SJSA1 (cell line): ENCODE data around the gene CDRT4. TPM values are rescaled to one million over a fixed set of nuclear protein-coding genes. Genes with fewer than 3 reads are reported as not detected.
A peak's percentile ranks its signal among the peaks of the same experiment; 100 is the strongest.

Source experiments
- DNase-seq, 2 experiments: peaks; one replicate each; pipeline ENCODE4 v3.0.0-alpha.2; 2015 to 2020; ENCODE audit warnings: low spot score in 2 of 2, low read depth in 1 of 2
- H3K27ac ChIP-seq: fragments of 250-450 bp; sonication (Bioruptor Pico); 2 replicates; pipeline ENCODE4 v1.5.1; 2020; ENCODE audit warnings: mild to moderate bottlenecking, moderate library complexity
- H3K27me3 ChIP-seq: fragments of 250-450 bp; sonication (Bioruptor Pico); replicated peaks from 2 replicates; pipeline ENCODE4 v1.5.1; 2020; ENCODE audit warnings: mild to moderate bottlenecking, moderate library complexity
- H3K36me3 ChIP-seq: fragments of 250-450 bp; sonication (Bioruptor Pico); 2 replicates; pipeline ENCODE4 v1.5.1; 2020; ENCODE audit warnings: mild to moderate bottlenecking
- H3K4me1 ChIP-seq: fragments of 250-450 bp; sonication (Bioruptor Pico); replicated peaks from 2 replicates; pipeline ENCODE4 v1.6.1; 2021; ENCODE audit warnings: mild to moderate bottlenecking
- H3K4me3 ChIP-seq: fragments of 250-450 bp; sonication (Bioruptor Pico); 2 replicates; pipeline ENCODE4 v1.5.1; 2020; ENCODE audit warnings: mild to moderate bottlenecking
- H3K9me3 ChIP-seq: fragments of 250-450 bp; sonication (Bioruptor Pico); replicated peaks from 2 replicates; pipeline ENCODE4 v1.5.1; 2020; ENCODE audit warnings: mild to moderate bottlenecking
- total RNA-seq: library from RNA; depleted of rRNA; stranded (reverse); fragments of >200 nt; shearing (Covaris generic); gene quantifications from 2 replicates; pipeline ENCODE4 v1.2.3, GENCODE V29; 2014

CDRT4 gene
- total RNA-seq, 1 experiment from 2014 or later, result 0.24 TPM

DNA sequence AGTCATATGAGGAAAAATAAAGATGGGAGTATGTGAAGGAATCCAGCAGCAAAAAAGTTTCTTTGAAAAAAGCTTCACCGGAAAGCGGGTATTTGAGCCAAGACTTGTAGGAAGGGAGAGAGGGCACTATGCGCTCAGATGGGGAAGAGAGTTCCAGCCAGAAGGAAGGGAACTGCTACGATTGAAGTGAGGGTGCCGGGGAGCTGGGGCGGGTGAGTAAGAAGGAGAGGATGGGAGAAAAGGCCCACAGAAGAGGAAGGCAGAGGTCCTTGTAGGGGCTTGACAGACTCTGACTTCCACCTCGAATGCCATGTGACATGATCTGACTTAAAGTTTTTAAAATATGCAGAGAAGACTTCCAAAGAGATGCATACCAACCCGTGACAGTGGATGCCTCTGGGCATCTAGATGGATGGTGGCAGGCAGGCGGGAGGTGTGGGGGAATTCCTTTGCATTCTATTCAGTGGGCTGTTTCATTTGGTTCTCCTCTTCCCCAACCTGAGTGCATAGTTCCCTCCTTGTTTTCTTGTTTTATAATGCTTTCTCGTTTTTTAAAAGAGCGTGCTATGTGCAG, 44.9 kb downstream of the CDRT4 start:
- DNase-seq, result no peak
- Histone ChIP-seq H3K27me3 (no peaks in the 10 kb centered on the region), H3K27ac (no peak overlapping the region), H3K9me3 (no peaks in the 10 kb centered on the region), H3K4me1 (no peaks in the 10 kb centered on the region; the same call in 1 of the 2 replicates), H3K36me3 (no peaks in the 10 kb centered on the region), H3K4me3 (no peak overlapping the region)

DNA sequence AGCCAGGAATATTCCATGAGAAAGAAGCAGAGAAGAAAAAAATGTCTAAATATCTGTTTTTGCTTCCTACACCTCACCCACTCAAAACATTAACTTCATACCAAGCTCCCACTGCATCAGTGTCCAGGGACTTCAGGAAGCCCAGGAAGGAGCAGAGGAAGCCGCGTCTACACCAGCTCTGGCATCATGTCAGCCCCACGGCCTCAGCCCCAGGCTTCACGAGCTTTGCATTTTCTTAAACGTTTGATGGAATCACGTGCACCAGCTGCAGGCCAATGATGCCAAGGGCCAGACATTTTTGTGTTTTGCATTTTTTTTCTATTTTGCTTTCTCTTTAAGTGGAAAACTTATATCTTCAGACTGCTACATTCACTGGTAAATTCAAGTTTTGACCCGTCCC, 48.6 kb downstream of the CDRT4 start:
- no peak for DNase-seq
- Histone ChIP-seq H3K4me1 (no peaks in the 10 kb centered on the region; the same call in 1 of the 2 replicates), H3K9me3 (no peaks in the 10 kb centered on the region)

DNA sequence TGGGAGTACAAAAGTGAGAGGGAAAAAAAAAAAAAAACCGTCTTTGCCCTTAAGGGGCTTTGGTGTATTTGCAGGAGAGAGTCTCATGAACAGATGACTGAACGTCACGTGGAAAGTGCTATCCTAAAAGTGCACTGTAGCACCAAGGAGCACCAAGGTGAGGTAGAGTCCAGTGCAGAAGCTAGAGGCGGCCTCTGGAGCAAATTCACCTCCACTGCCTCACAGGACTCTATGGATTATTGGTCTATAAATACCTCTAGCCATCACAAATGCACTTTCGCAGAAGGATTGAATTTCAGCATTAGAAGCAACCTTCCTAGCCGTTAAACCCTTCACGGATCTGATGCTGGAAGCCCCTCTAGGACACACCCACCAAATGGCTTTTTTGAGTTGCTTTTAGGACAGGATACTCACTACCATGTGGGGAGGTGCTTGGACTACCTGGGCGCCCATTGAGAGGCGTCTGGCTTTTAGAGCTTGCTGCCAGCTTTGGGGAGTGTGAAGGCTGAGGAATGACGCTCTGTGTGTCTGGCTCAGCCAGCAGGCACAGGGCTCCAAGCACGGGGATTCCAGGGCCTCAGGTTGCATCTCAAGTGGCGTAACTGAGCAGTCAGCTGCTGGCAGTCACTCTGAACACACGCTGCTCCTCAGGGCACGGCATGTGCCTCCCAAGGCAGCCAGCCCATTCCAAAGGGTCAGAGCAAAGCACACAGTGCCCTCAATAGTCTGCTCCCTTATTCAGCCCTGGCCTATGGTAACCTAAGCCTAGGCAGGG, 52.7 kb downstream of the CDRT4 start:
- Histone ChIP-seq H3K9me3 (no peaks in the 10 kb centered on the region), H3K4me3 (no peak overlapping the region), H3K4me1 (peaks cover 17% of the 10 kb centered on the region), H3K36me3 (no peaks in the 10 kb centered on the region), H3K27ac (no peak overlapping the region), H3K27me3 (no peaks in the 10 kb centered on the region)
- no peak for DNase-seq

More for the DNA sequence above, 48.6 kb downstream of the CDRT4 start:
- Histone ChIP-seq H3K4me3 (no peak overlapping the region), H3K27me3 (no peaks in the 10 kb centered on the region), H3K27ac (no peak overlapping the region), H3K36me3 (no peaks in the 10 kb centered on the region)

DNA sequence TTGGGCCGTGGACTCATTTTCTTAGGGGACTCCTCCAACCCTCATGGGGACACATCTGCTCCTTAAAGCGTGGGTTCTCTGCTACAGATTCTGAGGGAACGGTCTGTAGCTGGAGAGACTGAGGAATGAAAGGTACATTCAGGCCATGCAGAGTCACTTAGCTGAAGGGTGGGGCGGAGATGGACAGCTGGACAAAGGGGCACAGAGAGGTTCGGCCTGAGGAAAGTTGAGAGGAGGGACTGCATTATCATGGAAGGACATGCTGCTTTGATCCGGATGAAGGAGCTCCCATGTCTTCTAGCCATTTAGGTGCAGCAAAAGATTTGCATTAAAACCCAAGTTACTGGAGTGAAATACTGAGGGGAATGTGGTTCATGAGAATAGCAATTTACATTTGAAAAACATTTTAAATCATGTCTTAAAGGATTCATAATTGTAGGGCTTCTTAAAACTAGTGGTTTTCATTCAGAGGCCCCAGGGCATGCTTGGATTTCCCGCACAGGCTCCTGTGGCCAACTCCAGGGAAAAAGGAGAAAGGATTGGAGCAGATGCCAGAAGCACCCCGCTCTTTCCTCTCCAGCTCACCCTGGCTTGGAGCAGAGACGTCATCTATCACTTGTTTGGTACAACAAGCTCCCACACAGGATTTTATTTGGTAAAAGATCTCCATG, 54.2 kb downstream of the CDRT4 start:
- Histone ChIP-seq H3K4me1 (peaks cover 31% of the 10 kb centered on the region), H3K4me3 (no peak overlapping the region), H3K9me3 (no peaks in the 10 kb centered on the region), H3K27ac (no peak overlapping the region), H3K27me3 (no peaks in the 10 kb centered on the region), H3K36me3 (no peaks in the 10 kb centered on the region)
- DNase-seq, result no peak

DNA sequence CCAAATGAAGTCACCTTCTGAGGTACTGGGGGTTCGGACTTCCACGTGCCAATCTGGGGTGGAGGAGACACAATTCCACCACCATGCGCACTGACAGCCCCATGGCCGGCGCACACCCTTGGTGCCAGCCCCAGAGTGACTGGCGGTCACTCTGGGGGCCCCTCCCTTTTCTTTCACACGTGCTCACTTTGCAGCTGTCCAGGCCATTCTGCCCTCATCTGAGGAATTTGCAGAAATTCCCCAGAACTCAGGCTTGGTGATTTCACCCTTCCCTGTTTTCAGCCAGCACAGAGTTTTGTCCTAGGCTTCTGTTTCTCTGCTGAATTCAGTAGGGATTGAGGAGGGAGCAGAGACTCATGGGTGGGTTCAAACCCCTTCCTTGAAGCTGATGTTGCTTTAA, 54.8 kb downstream of the CDRT4 start:
- DNase-seq, result no peak
- H3K27ac ChIP-seq, result no peak overlapping the region

DNA sequence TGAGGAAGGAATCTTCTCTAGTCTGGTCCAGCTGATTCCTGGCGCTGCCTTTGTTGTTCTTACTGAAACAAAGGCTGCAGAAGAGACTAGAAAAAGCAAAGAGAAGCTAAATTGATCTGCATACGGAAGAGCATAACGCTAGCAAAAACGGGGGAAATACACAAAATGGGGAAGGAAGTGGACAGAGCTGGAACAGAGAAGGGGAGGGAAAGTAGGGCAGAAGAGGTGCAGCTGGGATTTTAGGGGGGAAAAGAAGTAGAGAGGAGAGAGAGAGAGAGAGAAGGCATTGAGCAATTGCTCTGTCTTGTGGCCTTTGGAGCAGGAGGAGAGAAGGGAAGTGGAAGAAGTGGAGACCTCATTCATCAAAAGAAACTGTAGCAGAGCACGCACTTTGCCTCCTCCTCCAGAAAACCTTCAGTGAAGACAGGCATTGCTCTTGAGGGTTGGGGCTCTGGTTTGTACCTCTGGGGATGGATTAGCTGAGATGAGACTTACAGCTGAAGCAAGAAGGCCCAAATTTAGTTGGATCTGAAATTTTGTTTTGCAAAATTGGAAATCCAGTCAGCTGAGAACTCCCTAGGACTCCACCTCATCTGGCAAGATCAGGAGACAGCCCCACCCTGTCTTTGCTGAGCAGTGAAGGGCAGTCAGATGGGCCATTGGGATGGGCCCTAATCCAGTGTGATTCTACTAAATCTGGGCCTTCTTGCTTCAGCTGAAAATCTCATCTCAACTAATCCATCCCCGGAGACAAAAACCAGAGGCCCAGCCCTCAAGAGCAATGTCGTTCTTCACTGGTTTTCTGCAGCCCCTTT, 55.8 kb downstream of the CDRT4 start:
- Histone ChIP-seq H3K27me3 (no peaks in the 10 kb centered on the region), H3K27ac (peak overlapping the region; percentile 95; the same call in 1 of the 2 replicates), H3K36me3 (no peaks in the 10 kb centered on the region), H3K4me1 (peaks cover 45% of the 10 kb centered on the region), H3K4me3 (no peak overlapping the region), H3K9me3 (no peaks in the 10 kb centered on the region)
- no peak for DNase-seq

More for the DNA sequence above, 54.8 kb downstream of the CDRT4 start:
- H3K4me1 ChIP-seq, result peaks cover 35% of the 10 kb centered on the region
- H3K36me3 ChIP-seq, result no peaks in the 10 kb centered on the region
- H3K4me3 ChIP-seq, result no peak overlapping the region
- H3K9me3 ChIP-seq, result no peaks in the 10 kb centered on the region
- H3K27me3 ChIP-seq, result no peaks in the 10 kb centered on the region

DNA sequence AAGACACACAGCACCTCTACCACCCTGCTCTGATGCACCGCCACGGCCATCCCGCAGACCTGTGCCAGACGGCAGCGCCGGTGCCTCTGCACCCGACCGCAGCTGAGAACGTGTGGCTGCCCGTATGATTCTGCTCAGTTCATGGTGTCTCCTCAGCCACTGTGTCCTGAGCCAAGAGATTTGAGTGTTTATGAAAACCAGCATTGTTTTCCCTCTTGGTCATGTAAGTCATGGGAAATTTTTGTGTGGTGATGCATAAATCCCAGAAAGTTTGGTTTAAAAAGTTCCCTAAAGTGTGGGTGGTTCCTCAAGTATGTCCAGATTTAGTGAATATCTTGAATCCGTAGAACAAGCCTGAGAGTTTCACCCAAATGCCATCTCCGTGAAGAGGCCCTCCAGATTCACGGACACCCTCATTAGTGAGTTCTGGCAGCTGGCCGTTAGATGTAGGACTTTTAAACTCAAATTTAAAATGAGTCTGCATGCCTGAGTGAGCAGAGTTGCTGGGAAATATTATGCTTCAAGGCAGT, 57.6 kb downstream of the CDRT4 start:
- DNase-seq, result peak; percentile 89 to 94
- Histone ChIP-seq H3K27ac (peak overlapping the region; percentile 95), H3K36me3 (no peaks in the 10 kb centered on the region), H3K27me3 (no peaks in the 10 kb centered on the region), H3K4me3 (peak overlapping the region; percentile 22), H3K9me3 (no peaks in the 10 kb centered on the region), H3K4me1 (peaks cover 63% of the 10 kb centered on the region)

DNA sequence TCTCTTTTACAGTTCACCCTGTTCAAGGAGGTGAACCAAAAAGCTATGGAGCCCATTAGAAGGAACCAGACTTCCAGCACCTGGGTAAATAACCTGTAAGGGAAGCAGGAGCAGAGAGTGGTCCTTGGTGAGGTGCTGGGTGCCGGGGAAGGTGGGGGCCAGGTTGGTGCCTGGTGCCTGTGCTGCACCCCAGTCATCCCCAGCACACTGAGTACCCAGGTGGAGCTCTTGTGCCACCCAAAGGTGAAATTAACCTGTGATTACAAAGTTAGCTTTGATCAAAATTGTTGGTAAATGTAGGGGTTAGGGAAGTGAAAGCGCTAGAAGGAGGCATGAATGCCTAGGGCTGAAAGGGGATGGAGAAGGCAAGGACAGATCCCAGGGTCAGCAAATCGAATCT, 58.6 kb downstream of the CDRT4 start:
- no peaks in the 10 kb centered on the region for H3K36me3 ChIP-seq
- H3K4me1 ChIP-seq, result peaks cover 73% of the 10 kb centered on the region
- H3K4me3 ChIP-seq, result no peak overlapping the region
- peak overlapping the region; percentile 95 for H3K27ac ChIP-seq
- no peaks in the 10 kb centered on the region for H3K9me3 ChIP-seq
- DNase-seq, result no peak
- H3K27me3 ChIP-seq, result no peaks in the 10 kb centered on the region

DNA sequence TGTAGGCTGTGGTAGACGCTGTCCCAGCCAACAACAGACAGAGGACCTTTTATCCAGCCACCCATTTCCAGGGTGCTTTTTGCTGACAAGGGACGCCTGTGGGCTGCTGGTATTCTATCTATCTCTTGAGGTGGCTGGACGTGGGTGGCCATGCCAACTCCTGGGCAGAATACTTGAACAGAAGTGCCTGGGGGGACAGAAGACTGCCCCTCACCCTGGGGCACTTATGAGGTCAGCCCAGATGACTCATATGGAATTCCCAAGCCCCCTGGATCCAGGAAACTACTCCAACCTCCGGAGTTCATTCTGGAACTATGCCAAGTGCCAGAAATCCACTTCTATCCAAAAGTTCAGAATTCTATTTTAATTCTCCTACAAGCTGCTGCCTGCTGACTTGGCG, 61.3 kb downstream of the CDRT4 start:
- peak; percentile 91 to 94 for DNase-seq
- Histone ChIP-seq H3K27ac (peak overlapping the region; percentile 66), H3K9me3 (no peaks in the 10 kb centered on the region), H3K27me3 (no peaks in the 10 kb centered on the region), H3K4me1 (peaks cover 73% of the 10 kb centered on the region), H3K36me3 (no peaks in the 10 kb centered on the region), H3K4me3 (no peak overlapping the region)

DNA sequence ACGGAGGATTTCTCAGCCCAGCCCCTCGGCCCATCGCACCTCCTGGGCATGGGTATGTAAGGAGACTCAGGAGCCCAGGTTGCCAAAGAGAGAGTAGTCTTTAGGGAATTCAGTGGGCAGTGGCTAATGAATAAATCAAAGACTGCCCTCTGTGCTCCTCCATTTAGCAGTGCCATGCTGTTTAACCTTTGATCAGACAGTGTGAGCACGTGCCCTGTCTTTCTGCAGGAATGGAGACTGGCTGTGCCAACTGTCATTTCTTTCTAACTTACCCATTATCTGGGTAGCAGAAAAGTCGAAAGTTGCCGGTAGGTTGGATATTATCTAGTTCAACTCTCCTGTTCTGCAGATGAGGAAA, 62.4 kb downstream of the CDRT4 start:
- Histone ChIP-seq H3K27ac (no peak overlapping the region), H3K9me3 (no peaks in the 10 kb centered on the region), H3K4me3 (no peak overlapping the region), H3K4me1 (peaks cover 65% of the 10 kb centered on the region), H3K36me3 (no peaks in the 10 kb centered on the region), H3K27me3 (no peaks in the 10 kb centered on the region)
- DNase-seq, result no peak

DNA sequence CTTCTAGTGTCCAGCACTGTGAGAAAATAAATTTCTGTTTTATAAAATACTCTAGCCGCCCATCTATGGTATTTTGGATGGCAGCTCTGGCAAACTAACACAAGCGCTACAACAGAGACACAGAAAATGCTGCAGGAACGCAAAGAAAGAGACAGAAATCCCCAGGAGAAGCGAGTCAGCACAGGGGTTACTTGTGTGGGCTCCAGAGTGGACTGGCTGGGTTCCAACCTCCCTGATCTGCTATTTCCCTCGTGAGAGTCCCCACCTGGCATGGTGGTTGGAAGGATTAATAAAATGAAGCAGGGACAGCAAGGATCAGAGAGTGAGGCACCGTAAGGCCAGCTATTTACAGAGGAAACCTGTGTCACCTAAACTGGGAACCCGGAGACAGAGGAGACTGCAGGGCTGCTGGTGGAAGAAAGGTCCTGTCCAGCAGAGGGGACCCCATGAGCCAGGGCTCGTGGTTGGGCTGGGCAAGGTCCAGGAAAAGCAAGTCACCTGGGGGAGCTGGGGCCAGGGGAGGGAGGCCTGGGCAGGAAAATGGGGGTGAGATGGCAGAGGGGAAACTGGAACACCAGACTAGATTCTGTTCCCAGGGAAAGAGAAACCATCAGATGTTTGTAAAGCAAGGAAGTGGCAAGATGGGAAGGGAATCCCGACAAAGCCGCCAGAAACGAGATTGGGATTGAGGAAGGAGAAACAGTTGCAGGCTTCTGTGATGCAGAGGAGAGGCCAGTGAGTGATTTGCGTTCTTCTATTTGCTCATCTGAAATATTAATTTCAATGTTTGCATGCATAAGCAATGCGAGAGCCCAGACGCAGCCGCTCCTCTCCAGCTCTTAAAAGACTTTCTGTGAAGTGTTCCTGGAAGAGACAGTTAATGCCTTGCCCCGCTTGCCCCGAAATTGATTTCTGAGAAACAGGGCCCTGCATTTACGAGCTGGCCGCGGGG, 63.0 kb downstream of the CDRT4 start:
- Histone ChIP-seq H3K4me1 (peaks cover 64% of the 10 kb centered on the region), H3K27ac (peak overlapping the region; percentile 52), H3K4me3 (no peak overlapping the region), H3K36me3 (no peaks in the 10 kb centered on the region), H3K9me3 (no peaks in the 10 kb centered on the region), H3K27me3 (no peaks in the 10 kb centered on the region)
- peak in 1 of 2 experiments; percentile 25 for DNase-seq

DNA sequence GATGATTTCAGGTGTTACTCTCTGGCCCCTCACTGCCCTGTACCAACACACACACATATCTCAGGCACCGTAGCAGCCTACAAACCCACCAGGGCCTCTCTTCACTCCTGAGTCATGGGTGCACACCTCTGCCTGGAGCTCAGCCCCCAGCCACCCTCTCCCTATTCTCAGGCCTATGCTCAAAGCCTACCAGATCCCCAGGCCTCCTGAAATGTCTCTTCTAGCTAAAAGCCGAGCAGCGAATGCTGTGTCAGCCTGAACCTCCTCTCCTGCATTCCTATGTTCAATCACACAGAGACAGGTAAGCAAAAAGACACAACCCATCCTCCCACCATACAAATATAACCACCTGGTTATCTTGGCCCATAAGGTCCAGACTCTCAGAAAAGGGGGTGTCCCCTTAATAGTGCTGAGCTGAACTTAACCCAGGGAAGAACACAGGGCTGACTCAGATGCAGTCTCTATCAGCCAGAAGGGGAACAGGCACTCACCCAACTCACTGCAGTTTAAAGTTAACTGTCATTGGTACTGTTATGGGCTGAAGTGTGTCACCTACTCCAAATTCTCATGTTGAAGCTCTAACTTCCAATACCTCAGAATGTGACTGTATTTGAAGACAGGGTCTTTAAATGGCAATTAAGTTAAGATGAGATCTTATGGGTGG, 64.0 kb downstream of the CDRT4 start:
- Histone ChIP-seq H3K27me3 (no peaks in the 10 kb centered on the region), H3K4me1 (peaks cover 64% of the 10 kb centered on the region), H3K9me3 (no peaks in the 10 kb centered on the region), H3K27ac (no peak overlapping the region; the same call in 1 of the 2 replicates), H3K36me3 (no peaks in the 10 kb centered on the region), H3K4me3 (no peak overlapping the region)
- DNase-seq, result no peak
